HepG2 (cell line): ENCODE results near the gene MTHFD1L. TPM values are rescaled to one million over a fixed set of nuclear protein-coding genes. Genes with fewer than 3 reads are reported as not detected.

Experiments
- BCL3 ChIP-seq: sonication (generic); formaldehyde crosslinking; IDR thresholded peaks from 2 replicates; pipeline ENCODE4 v1.5.1; 2020; ENCODE audit warnings: mild to moderate bottlenecking, missing genetic modification reagents, moderate library complexity
- CBFB ChIP-seq: sonication (generic); formaldehyde crosslinking; IDR thresholded peaks from 2 replicates; pipeline ENCODE4 v1.4.0; 2020; ENCODE audit warnings: missing genetic modification reagents
- CENPT ChIP-seq: sonication (generic); formaldehyde crosslinking; IDR thresholded peaks from 2 replicates; pipeline ENCODE4 v1.8.0; 2022; ENCODE audit warnings: low read depth, mild to moderate bottlenecking, moderate library complexity, missing genetic modification reagents
- CHCHD3 ChIP-seq: sonication (generic); formaldehyde crosslinking; IDR thresholded peaks from 2 replicates; pipeline ENCODE4 v1.8.0; 2022; ENCODE audit warnings: mild to moderate bottlenecking, missing genetic modification reagents, moderate library complexity
- KDM1A ChIP-seq: IDR thresholded peaks from 2 replicates; pipeline ENCODE4 v1.6.1; 2016; ENCODE audit warnings: missing compliant biosample characterization
- MTF2 ChIP-seq: sonication (generic); formaldehyde crosslinking; IDR thresholded peaks from 2 replicates; pipeline ENCODE4 v1.5.0; 2020; ENCODE audit warnings: missing genetic modification reagents, borderline replicate concordance
- NAIF1 ChIP-seq: sonication (generic); formaldehyde crosslinking; IDR thresholded peaks from 2 replicates; pipeline ENCODE4 v1.5.0; 2020; ENCODE audit warnings: mild to moderate bottlenecking, missing genetic modification reagents, borderline replicate concordance
- NFIB ChIP-seq: sonication (generic); formaldehyde crosslinking; IDR thresholded peaks from 2 replicates; pipeline ENCODE4 v1.9.0; 2021; ENCODE audit warnings: missing genetic modification reagents, mild to moderate bottlenecking, borderline replicate concordance
- PHF20 ChIP-seq: sonication (generic); formaldehyde crosslinking; IDR thresholded peaks from 2 replicates; pipeline ENCODE4 v1.5.0; 2020; ENCODE audit warnings: mild to moderate bottlenecking, missing genetic modification reagents
- TFDP1 ChIP-seq: IDR thresholded peaks from 2 replicates; pipeline ENCODE4 v1.6.1; 2016; ENCODE audit warnings: missing compliant biosample characterization, missing genetic modification reagents, borderline replicate concordance
- U2AF2 ChIP-seq: fragments of 200-400 bp; formaldehyde crosslinking; IDR thresholded peaks from 2 replicates; pipeline ENCODE4 v1.6.1; 2017; ENCODE audit warnings: low read depth, mild to moderate bottlenecking, low read length
- ZNF333 ChIP-seq: sonication (generic); formaldehyde crosslinking; IDR thresholded peaks from 2 replicates; pipeline ENCODE4 v1.4.0; 2020; ENCODE audit warnings: mild to moderate bottlenecking, missing genetic modification reagents, borderline replicate concordance
- ZNF460 ChIP-seq: sonication (generic); formaldehyde crosslinking; IDR thresholded peaks from 2 replicates; pipeline ENCODE4 v1.5.1; 2020; ENCODE audit warnings: missing genetic modification reagents, mild to moderate bottlenecking, borderline replicate concordance
- ZNF672 ChIP-seq: sonication (generic); formaldehyde crosslinking; IDR thresholded peaks from 2 replicates; pipeline ENCODE4 v1.8.1; 2022; ENCODE audit warnings: missing genetic modification reagents
- polyA plus RNA-seq, 8 experiments: library from polyadenylated mRNA; depleted of rRNA in 3 of 8; stranded (reverse) in 7 of 8; unstranded in 1 of 8; fragments of >200 nt; fragmentation: Illumina TruSeq in 4 of 8; extraction: Trizol in 4 of 8; gene quantifications; 2 replicates each; pipeline versions ENCODE4 v1.2.1 to v1.2.3, GENCODE V29; 2011 to 2016; ENCODE audit warnings: low read depth in 4 of 8, missing spikeins in 1 of 8, mixed read lengths in 1 of 8; ENCODE audit not compliant: insufficient read depth in 1 of 8
- total RNA-seq, 5 experiments: library from RNA; depleted of rRNA; stranded (reverse); fragments of >200 nt; fragmentation: Illumina TruSeq; extraction: Trizol; gene quantifications; 2 replicates each; pipeline ENCODE4 v1.2.3, GENCODE V29; 2016; ENCODE audit warnings: low read depth in 1 of 5
- TF ChIP-seq, protein P1 (sequence below), 2 experiments: sonication (generic) in 1 of 2; formaldehyde crosslinking in 1 of 2; IDR thresholded peaks; 2 replicates each; pipeline versions ENCODE4 v1.4.0 to v1.6.1; 2018 to 2020; ENCODE audit warnings: missing genetic modification reagents in 2 of 2, borderline replicate concordance in 1 of 2, low read depth in 1 of 2, mild to moderate bottlenecking in 1 of 2, missing biosample characterization in 1 of 2
- TF ChIP-seq, protein P2 (sequence below): sonication (generic); formaldehyde crosslinking; IDR thresholded peaks from 2 replicates; pipeline ENCODE4 v1.4.0; 2020; ENCODE audit warnings: missing genetic modification reagents

MTHFD1L gene
- total and polyA plus RNA-seq, 2 of the 13 experiments (the other 11 are each of a cell fraction or from before 2014, with no cell fraction given): 24.0 to 39.6 TPM

DNA sequence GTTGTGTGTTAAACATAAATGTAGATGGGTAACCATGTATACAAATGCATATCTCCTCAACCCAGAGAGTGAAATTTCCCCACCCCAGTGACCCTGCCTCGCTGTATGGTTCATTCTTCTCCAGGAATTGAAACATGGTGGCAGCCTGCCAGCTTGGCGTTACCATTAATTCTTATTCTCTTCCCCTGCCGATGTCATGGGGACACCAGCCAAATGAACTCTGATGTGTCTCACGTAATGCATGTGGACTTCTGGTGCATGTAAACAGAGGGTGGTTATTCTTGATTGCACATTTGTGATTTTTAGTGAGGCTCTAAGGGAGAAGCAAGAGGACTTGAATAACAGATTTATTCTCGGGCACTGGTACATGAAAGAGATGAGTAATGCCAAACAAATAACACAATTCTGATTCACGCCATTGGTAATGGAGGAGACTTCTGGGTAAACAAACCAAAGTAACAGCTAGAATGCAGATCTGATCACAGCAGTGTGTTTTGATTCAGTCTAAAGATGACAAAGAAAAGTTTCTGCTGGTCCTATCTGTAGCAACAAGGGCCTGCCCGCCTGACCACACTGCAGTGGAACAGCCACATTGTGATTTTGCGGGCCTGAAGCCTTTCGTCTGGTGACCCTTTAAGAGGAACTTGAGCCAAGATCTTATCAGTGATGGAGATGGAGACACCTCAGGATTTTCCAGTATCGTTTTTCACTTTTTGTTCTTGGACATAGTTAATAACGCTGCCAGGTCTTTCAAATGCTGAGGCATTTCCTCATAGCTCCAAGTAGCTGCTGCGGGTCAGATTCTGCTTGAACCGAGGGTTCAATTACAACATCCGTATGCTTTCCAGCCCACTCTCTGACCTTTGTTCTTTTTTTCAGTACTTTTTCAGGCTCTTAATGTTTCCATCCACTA is 202.4 kb downstream of the MTHFD1L start (continued):
- TF ChIP-seq U2AF2: no peak
- TF ChIP-seq NFIB (CRISPR knock-in tag): no peak
- 0 out of 2 replicates have a peak, but pooled peaks have one; percentile 54 for TF ChIP-seq BCL3 (CRISPR knock-in tag)
- TF ChIP-seq CHCHD3 (CRISPR knock-in tag): no peak
- peak; percentile 12; the same call in 1 of the 2 replicates for TF ChIP-seq PHF20 (CRISPR knock-in tag)
- TF ChIP-seq, protein P1, sequence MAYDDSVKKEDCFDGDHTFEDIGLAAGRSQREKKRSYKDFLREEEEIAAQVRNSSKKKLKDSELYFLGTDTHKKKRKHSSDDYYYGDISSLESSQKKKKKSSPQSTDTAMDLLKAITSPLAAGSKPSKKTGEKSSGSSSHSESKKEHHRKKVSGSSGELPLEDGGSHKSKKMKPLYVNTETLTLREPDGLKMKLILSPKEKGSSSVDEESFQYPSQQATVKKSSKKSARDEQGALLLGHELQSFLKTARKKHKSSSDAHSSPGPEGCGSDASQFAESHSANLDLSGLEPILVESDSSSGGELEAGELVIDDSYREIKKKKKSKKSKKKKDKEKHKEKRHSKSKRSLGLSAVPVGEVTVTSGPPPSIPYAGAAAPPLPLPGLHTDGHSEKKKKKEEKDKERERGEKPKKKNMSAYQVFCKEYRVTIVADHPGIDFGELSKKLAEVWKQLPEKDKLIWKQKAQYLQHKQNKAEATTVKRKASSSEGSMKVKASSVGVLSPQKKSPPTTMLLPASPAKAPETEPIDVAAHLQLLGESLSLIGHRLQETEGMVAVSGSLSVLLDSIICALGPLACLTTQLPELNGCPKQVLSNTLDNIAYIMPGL (CRISPR knock-in tag; IDR thresholded peaks at IDR 0.05; ENCODE audit: borderline replicate concordance in 1 of 2, low read depth in 1 of 2): peak; percentile 34 to 46; a peak in 3 of 4 replicates
- TF ChIP-seq ZNF333 (CRISPR knock-in tag): no peak
- no peak for TF ChIP-seq NAIF1 (CRISPR knock-in tag)
- TF ChIP-seq MTF2 (CRISPR knock-in tag): no peak
- TF ChIP-seq ZNF460 (CRISPR knock-in tag): 0 out of 2 replicates have a peak, but pooled peaks have one; percentile 7
- TF ChIP-seq, protein P2, sequence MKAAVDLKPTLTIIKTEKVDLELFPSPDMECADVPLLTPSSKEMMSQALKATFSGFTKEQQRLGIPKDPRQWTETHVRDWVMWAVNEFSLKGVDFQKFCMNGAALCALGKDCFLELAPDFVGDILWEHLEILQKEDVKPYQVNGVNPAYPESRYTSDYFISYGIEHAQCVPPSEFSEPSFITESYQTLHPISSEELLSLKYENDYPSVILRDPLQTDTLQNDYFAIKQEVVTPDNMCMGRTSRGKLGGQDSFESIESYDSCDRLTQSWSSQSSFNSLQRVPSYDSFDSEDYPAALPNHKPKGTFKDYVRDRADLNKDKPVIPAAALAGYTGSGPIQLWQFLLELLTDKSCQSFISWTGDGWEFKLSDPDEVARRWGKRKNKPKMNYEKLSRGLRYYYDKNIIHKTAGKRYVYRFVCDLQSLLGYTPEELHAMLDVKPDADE (CRISPR knock-in tag): no peak
- no peak for TF ChIP-seq ZNF672 (CRISPR knock-in tag)
- TF ChIP-seq CENPT: no peak
- peak; percentile 90; the same call in 1 of the 2 replicates for TF ChIP-seq KDM1A (CRISPR knock-in tag)
- no peak for TF ChIP-seq TFDP1 (CRISPR knock-in tag)
- TF ChIP-seq CBFB (CRISPR knock-in tag): no peak
